BJ (cell line): ENCODE data around the gene DLG2. TPM values are rescaled to one million over a fixed set of nuclear protein-coding genes. Genes with fewer than 3 reads are reported as not detected.

ENCODE experiments used
- CTCF ChIA-PET: fragments of 350-600 bp; formaldehyde crosslinking; extraction: SDS; loops from one replicate; lab custom pipeline; 2021; ENCODE audit warnings: antibody characterized with exemption, inconsistent platforms; lab: Yijun Ruan, JAX
- POLR2A ChIA-PET: fragments of 300-600 bp; sonication (Branson Sonifier 250); formaldehyde crosslinking; extraction: SDS; loops from one replicate; lab custom pipeline; 2021; ENCODE audit warnings: antibody characterized with exemption; lab: Charles Lee
- DNase-seq: peaks from one replicate; pipeline ENCODE4 v3.0.0-alpha.2; 2011; ENCODE audit warnings: low read depth
- H3K27me3 ChIP-seq: 2 replicates; pipeline ENCODE4 v1.6.0; 2011; ENCODE audit warnings: low read length; ENCODE audit not compliant: control insufficient read depth, insufficient read depth
- H3K36me3 ChIP-seq: 2 replicates; pipeline ENCODE4 v1.5.1; 2011; ENCODE audit warnings: low read length; ENCODE audit not compliant: control insufficient read depth, insufficient read depth
- H3K4me3 ChIP-seq: 2 replicates; pipeline ENCODE4 v1.5.1; 2011; ENCODE audit warnings: low read depth, mild to moderate bottlenecking, control low read depth, low read length
- CTCF ChIP-seq: IDR thresholded peaks from 2 replicates; pipeline ENCODE4 v1.5.1; 2011; ENCODE audit warnings: low read depth, mild to moderate bottlenecking, control low read depth, inconsistent platforms, low read length, moderate library complexity; ENCODE audit not compliant: insufficient read depth
- polyA plus RNA-seq: library from polyadenylated mRNA; depleted of rRNA; stranded (reverse); fragments of >200 nt; gene quantifications from 2 replicates; pipeline ENCODE4 v1.2.3, GENCODE V29; 2011

The DLG2 gene
- polyA plus RNA-seq, 1 experiment: 0.28 TPM

GRCh38 chr11:84671325-84671999 lies 955.7 kb downstream of the DLG2 start:
- DNase-seq: no peak
- POLR2A ChIA-PET: no interaction called here
- no peak for TF ChIP-seq CTCF
- no peaks in the 10 kb centered on the region for H3K36me3 ChIP-seq
- CTCF ChIA-PET: no interaction called here
- H3K27me3 ChIP-seq: no peaks in the 10 kb centered on the region
- H3K4me3 ChIP-seq: no peak overlapping the region

- TF ChIP-seq CTCF: no peak
- H3K4me3 ChIP-seq: no peak overlapping the region
- CTCF ChIA-PET: no interaction called here
- no peaks in the 10 kb centered on the region for H3K36me3 ChIP-seq
- no peak for DNase-seq
- POLR2A ChIA-PET: no interaction called here
- no peaks in the 10 kb centered on the region for H3K27me3 ChIP-seq
Observed at GRCh38 chr11:84663731-84664130, 963.4 kb downstream of the DLG2 start.

- no peak for DNase-seq
- POLR2A ChIA-PET: no interaction called here
- Histone ChIP-seq H3K36me3 (no peaks in the 10 kb centered on the region), H3K4me3 (no peak overlapping the region), H3K27me3 (no peaks in the 10 kb centered on the region)
- TF ChIP-seq CTCF: no peak
- CTCF ChIA-PET: no interaction called here
Observed at GRCh38 chr11:84660257-84660977, 966.7 kb downstream of the DLG2 start.

GRCh38 chr11:84655712-84656111 lies 971.4 kb downstream of the DLG2 start:
- Histone ChIP-seq H3K27me3 (no peaks in the 10 kb centered on the region), H3K4me3 (no peak overlapping the region), H3K36me3 (no peaks in the 10 kb centered on the region)
- ChIA-PET CTCF (no interaction called here), POLR2A (no interaction called here)
- DNase-seq: no peak
- TF ChIP-seq CTCF: no peak

- TF ChIP-seq CTCF: no peak
- Histone ChIP-seq H3K27me3 (no peaks in the 10 kb centered on the region), H3K4me3 (no peak overlapping the region), H3K36me3 (no peaks in the 10 kb centered on the region)
- ChIA-PET POLR2A (no interaction called here), CTCF (no interaction called here)
- DNase-seq: no peak
Observed at GRCh38 chr11:84648471-84648870, 978.7 kb downstream of the DLG2 start.
